HS-27A (cell line): ENCODE data around the gene VAV2.
"Not testable (repeated sequence)": the region's sequence is repeated elsewhere in the genome, so short reads cannot be mapped to it uniquely, and the experiment has no call there.

ENCODE experiments used
- DNase-seq: peaks from one replicate; pipeline ENCODE4 v3.0.0-alpha.2; 2012; ENCODE audit warnings: low read depth, missing footprints

The VAV2 gene

DNA sequence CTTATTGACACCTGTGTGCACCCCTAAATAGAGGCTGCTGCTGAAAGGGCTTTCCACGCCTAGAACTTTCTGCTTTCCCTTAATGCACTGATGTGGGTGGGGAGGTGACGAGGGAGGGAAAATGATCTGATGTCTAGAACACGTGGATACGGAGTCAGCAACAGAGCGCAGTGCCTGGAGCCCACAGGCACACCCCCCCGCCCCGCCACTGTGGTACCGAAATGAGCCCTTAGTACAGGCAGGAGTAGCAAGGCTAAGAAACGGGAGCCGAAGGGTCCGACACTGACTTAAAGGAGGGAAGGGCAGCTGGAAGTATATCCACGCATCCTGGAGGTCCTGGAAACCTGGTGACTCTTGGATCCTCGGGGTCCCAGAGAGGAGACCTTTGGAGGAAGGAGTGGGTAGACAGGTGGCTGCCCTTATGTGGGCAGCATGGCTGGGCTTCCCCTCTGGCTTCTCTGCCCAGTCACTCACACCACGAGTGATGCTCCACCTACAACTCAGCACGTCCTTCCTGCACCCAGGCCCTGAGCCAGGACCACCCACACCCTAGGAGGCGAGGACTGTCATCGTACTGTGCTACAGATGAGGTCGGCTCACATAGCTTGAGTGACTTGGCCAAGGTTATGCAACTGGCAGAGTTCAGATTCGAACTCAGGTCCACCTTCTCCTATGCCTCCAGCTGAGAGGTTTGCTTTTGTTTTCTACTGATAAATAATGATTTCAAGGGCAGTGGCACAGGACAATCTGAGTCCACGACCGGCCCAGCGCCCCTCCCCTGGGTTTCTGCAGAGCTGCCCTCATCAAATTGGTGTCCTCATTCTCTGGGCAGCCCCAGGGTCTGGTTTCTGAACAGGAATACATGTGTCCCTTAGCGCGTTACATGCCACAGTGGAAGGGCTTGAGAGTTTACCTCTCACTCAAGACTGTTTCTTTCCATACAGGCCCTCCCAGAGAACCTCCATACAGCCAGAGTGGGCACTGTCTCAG, 4.7 kb upstream of the VAV2 start:
- no peak for DNase-seq

DNA sequence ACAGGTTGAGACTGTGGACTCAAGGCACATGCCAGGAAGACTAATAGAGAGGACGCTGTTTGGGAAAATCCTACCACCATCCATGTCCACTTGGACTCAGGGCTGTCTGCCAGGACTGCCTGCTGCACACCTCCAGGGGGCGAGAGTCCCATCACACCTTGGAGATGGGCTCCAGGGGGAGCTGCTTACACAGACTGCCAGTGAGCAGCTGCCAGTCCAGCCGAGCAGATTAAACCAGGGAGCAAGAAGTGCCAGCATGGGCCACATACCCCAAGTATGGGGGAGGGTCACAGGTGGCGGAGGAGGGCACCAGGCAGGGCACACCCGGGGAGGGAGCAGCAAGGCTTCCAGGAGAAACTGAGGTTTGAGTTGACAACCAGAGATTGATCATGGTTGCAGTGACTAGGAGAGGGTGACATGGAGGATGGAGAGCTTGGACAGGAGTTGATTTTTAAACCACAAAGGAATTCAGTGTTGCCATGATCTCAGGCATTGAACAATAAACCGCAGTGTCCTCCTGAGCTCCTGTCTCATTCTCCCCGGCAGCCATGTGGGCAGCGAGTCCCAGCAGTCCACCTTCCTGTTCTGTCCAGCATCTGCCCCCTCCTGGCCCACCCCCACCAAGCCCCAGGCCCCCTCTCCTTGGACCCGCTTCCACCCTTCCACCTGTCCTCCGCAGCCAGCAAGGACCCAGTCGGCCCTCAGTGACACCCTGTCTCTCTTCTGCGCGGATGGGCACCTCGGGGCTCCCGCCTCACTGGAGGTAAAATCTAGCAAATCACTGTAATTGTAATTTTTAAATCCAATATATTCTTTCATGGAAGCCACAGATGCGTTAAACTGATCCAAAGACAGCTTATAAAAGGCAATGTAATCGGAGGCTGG, 3.1 kb upstream of the VAV2 start:
- DNase-seq: no peak

DNA sequence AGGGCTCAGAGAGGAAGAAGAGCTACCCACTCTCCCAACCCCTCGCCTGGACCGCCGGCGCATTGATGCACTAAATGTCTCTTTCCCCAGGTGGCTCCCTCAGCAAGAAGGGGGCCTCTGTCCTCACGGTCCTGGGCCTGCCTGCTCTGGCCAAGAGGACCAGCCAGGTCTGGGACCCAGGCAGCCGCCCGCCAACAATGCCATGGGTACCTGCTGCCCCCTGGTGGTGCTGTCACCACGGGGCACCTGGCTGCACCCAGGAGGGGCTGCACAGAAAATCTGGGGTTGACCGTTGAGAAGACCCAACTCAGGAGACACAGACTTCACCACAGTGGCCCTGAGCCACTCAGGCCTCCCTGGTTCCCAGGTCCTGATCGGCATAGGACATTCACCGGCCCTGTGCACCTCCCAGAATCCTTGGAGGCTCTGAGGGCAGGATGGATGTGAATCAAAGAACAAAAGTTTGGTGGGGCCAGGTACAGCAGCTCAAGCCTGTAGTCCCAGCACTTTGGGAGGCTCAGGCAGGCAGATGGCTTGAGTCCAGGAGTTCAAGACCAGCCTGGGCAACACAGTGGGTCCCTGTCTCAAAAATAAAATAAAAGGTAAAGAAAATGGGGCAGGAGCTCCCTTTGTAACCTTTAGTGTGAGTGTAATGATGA, 2.4 kb upstream of the VAV2 start:
- no peak for DNase-seq

GRCh38 chr9:133993635-133994253, 1.6 kb upstream of the VAV2 start:
- no peak for DNase-seq

- DNase-seq: peak; percentile 39
Observed at GRCh38 chr9:133992780-133993634, 883 bp upstream of the VAV2 start.

GRCh38 chr9:133991214-133991921, 756 bp downstream of the VAV2 start:
- DNase-seq: no peak

- DNase-seq: no peak
Observed at GRCh38 chr9:133990366-133991213, 1.5 kb downstream of the VAV2 start.

GRCh38 chr9:133989625-133990365, 2.3 kb downstream of the VAV2 start:
- no peak for DNase-seq

- not testable (repeated sequence) for DNase-seq
Observed at GRCh38 chr9:133988771-133989170, 3.4 kb downstream of the VAV2 start.

DNA sequence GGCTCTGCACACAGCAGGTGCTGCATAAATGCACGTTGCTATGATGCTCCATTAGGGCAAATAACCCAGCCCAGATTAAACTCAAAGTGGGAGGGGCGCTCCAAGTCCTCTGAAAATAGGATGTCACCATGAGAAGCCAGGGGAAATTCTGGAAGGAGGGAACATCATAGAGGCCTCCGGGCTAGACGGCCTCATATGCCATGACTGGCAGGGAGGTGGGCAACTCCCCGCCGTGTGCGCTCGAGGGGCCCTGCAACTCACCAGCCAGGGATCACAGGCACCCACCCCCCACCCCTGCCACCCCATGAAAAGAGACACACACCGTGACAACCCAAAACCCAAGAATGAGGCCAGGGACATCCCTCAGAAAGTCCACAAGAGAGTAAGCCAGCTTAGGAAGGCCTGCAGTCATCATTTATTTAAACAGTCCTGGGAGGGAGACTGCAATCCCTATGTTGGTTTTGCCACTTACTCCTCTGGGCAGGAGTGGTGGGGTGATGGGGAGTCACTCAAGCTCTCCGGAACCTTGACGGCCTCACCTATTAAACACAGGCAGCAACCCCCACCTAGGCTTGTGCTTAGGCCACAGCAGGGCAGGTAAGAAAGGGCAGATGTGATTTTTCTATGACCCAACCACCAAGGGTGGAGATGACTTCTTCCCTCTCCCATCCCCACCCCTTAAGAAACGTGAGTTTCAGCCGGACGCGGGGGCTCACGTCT, 4.0 kb downstream of the VAV2 start:
- DNase-seq: no peak

DNA sequence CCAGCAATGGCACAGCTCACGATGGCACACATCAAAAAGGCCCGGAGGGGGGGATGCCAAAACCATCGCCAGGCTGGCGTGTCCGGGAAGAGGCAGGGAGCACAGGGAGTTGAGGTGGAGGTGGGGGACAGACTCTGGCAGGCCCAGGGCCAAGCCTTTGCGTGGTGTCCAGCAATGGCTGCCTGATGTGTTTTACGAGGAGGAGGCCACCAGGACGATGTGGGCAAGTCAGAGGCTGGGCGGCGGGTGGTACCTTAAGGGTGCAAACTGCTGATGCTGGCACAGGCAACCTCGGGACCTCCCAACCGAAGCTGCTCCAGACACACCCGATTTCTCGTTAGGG, 4.7 kb downstream of the VAV2 start:
- DNase-seq: no peak

DNA sequence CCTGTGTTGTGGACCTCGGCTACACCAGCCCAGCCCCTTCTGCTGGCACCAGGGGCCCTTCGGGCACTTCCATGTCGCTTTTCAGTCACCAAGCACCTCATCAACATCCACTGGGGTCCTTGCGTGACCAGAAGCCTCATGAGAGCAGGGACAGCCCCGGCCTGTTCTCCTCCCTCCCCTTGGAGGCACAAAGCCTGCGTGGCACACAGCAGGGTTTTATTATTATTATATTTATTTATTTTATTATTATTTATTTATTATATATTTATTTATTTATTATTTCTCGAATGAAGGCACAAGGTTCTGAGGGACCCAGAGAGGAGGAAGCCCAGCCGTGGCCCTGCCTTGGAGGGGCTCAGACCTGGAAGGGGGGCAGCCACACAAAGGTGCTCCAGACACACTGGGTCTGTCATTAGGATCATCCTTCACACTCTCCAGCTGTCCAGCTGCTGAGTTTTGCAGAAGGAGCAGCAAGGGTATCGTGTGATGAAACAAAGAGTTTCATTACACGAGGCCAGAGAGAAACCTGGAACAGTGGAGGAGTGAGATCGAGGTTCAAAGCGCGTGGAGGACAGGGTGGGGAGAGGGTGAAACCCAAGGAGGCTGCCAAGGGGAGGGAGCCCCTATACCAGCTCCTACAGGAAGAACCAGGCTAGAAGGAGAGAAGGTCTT, 5.2 kb downstream of the VAV2 start:
- DNase-seq: no peak

DNA sequence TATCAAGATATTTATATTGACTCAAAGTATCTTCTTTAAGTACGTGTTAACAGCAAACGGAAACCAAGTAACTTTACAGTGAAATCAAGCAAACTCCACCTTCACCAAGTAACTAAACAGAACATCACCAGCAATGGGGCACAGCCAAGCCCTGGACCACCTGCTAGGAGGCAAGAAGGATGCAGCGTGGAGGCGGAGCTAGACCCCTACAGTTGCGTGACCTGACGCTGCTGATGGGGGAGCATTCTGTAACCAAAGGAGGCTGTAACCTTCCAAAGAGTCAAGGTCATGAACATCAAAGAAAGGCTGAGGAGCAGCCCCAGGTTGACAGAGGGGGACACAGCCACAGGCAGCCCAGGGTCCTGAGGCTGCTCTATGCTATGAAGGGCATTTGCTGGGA, 6.1 kb downstream of the VAV2 start:
- DNase-seq: no peak

DNA sequence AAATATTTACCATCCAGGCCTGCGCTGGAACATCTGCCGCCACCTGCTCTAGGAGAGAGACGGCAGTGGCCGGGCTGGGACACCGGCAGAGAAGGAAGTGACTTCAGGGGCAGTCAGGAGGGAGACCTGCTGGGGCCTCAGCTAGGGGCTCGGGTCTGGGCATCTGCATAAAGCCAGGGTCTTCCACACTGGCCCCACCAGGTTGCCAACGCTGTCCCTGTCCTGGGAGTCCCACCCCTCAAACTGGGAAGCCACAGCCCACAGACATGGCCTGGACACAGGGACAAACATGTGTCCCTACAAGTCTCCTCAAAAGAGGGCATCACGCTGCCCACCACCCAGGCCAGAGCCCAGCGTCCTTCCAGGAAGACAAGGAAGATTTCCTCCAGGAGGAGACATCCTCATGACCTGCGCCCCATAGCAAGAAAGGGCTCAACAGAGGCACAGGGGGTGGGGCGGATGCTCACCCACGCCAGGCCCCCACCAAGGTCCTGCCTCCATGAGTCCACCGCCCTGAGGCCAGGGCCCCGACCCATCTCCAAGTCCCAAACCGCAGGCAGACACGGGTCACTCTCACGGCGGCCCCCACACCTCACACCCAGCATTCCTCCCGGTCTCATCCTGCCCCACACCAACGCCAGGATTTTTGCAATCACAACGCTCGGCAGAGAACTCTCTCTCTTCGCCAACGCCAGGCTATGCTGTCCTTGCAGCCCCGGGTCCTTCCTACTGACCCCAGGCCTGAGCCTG, 9.0 kb downstream of the VAV2 start:
- no peak for DNase-seq

DNA sequence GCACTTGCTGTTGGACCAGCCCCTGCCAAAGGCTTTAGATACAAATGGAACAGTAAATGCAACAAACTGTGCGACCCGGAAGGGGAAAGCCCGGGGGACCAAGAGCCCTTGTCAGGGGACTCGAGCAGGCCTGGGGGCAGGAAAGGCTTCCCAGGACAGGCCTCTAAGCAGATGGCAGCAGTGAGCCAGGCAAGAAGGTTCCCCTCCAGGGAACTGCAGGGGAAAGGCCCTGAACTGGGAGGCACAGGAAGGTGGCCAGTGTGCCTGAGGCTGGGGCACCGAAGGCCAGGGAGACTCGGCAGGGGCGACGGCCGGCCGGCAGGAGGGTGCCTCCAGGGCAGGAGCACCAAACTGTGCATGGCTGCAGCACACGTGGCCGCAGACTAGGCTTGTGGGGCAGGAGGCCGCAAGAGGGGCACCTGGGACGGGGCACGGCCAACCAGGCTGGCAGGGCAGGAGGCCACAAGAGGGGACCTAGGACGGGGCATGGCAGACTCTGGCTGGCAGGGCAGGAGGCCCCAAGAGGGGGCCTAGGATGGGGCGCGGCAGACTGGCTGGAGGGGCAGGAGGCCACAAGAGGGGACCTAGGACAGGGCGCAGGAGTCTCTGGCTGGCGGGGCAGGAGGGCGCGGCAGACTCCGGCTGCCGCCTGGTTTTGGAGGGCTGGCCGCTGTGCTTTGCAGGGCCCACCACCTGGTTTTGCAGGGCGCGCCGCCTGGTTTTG, 10.0 kb downstream of the VAV2 start:
- no peak for DNase-seq

- DNase-seq: no peak
Observed at GRCh38 chr9:133981589-133981957, 10.6 kb downstream of the VAV2 start.
